Measurements from ENCODE around the gene DLST.

DLST gene

DNA sequence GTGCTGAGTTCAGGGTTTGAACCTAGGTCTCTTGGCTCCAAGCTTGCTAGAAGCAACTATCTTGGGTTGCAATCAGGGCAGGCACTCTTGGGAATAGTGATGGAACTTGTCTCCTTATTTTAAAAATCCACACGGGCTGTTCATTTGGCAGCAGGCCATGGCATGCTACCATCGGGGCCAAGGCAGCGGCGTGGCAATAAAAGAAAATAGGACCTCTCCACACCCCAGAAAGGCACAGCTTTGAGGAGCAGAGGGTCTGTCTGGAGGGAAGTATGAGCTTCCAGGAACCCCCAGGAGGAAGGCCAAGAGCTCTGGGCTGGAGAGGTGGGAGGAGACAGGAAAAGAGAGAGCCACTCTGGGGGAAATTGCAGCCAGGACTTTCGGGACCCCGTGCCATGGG, 26.0 kb downstream of the DLST start:
- Histone ChIP-seq H3K4me3 (ENCODE audit: low read length in 2 of 2) (no peak overlapping the region), H3K9ac (ENCODE audit: low read depth in 1 of 2, low read length in 2 of 2) (no peak overlapping the region), H3K36me3 (ENCODE audit: control insufficient read depth in 2 of 2, insufficient read depth in 2 of 2, low read length in 2 of 2) (peaks cover 5 to 14% of the 10 kb centered on the region in 2 donors), H3K27me3 (ENCODE audit: control insufficient read depth in 2 of 2, insufficient read depth in 2 of 2, low read length in 2 of 2) (no peaks in the 10 kb centered on the region), H3K4me1 (ENCODE audit: control insufficient read depth in 2 of 2, insufficient read depth in 2 of 2, low read length in 2 of 2) (peaks cover 6 to 15% of the 10 kb centered on the region in 2 donors), H3K9me3 (ENCODE audit: control insufficient read depth in 2 of 2, low read length in 2 of 2) (no peaks in the 10 kb centered on the region), H3K27ac (ENCODE audit: low read depth in 2 of 2, low read length in 2 of 2) (no peak overlapping the region)

- Histone ChIP-seq H3K27ac (ENCODE audit: low read depth in 2 of 2, low read length in 2 of 2) (no peak overlapping the region), H3K9ac (ENCODE audit: low read depth in 1 of 2, low read length in 2 of 2) (no peak overlapping the region), H3K4me1 (ENCODE audit: control insufficient read depth in 2 of 2, insufficient read depth in 2 of 2, low read length in 2 of 2) (peaks cover 6 to 15% of the 10 kb centered on the region in 2 donors), H3K27me3 (ENCODE audit: control insufficient read depth in 2 of 2, insufficient read depth in 2 of 2, low read length in 2 of 2) (no peaks in the 10 kb centered on the region), H3K36me3 (ENCODE audit: control insufficient read depth in 2 of 2, insufficient read depth in 2 of 2, low read length in 2 of 2) (peaks cover 0 to 8% of the 10 kb centered on the region in 2 donors), H3K4me3 (ENCODE audit: low read length in 2 of 2) (no peak overlapping the region), H3K9me3 (ENCODE audit: control insufficient read depth in 2 of 2, low read length in 2 of 2) (no peaks in the 10 kb centered on the region)
Measured at GRCh38 chr14:74908861-74909341, 27.2 kb downstream of the DLST start.

DNA sequence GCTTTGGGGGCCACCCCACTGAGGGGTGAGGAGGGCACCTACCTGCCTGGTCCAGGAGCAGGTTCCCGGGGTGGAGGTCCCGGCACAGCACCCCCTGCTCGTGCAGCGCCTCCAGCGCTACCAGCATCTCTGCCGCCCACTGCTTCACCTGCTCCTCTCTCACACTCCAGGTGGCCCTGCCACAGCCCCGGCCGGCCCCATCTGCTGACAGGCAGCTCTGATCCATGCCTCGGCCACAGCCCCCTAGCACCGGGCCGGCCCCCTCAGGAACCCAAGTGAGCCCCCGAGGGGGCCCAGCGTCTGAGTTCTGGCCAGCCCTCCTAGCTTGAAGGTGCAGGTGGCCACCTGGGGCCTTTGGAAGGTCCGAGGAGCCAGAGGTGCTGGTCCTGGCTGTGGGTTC, 27.8 kb downstream of the DLST start:
- Histone ChIP-seq H3K4me3 (ENCODE audit: low read length in 2 of 2) (no peak overlapping the region), H3K27me3 (ENCODE audit: control insufficient read depth in 2 of 2, insufficient read depth in 2 of 2, low read length in 2 of 2) (no peaks in the 10 kb centered on the region), H3K27ac (ENCODE audit: low read depth in 2 of 2, low read length in 2 of 2) (no peak overlapping the region), H3K36me3 (ENCODE audit: control insufficient read depth in 2 of 2, insufficient read depth in 2 of 2, low read length in 2 of 2) (peaks cover 0 to 3% of the 10 kb centered on the region in 2 donors), H3K9ac (ENCODE audit: low read depth in 1 of 2, low read length in 2 of 2) (no peak overlapping the region), H3K9me3 (ENCODE audit: control insufficient read depth in 2 of 2, low read length in 2 of 2) (no peaks in the 10 kb centered on the region), H3K4me1 (ENCODE audit: control insufficient read depth in 2 of 2, insufficient read depth in 2 of 2, low read length in 2 of 2) (peaks cover 6 to 15% of the 10 kb centered on the region in 2 donors)

DNA sequence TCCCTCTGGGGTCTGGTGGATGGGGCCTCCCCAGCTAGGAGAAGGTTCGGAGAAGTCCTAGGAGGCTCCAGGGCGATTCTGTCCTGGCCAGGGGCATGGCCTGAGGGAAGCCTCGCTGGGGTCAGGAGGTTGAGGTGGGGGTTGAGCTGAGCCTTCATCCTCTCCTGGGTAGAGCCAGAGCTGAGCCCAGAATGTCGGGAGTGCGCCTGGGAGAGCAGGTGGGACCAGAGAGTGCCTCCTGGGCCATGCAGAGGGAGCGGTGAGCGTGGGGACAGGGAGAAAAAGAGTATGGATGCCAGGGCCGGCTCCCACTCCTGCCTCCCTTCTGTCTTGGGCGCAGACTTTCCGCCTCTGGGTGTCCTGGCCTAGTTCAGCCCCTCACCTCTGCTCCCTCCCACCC, 28.2 kb downstream of the DLST start:
- Histone ChIP-seq H3K36me3 (ENCODE audit: control insufficient read depth in 2 of 2, insufficient read depth in 2 of 2, low read length in 2 of 2) (no peaks in the 10 kb centered on the region), H3K9me3 (ENCODE audit: control insufficient read depth in 2 of 2, low read length in 2 of 2) (no peaks in the 10 kb centered on the region), H3K4me1 (ENCODE audit: control insufficient read depth in 2 of 2, insufficient read depth in 2 of 2, low read length in 2 of 2) (peaks cover 6 to 15% of the 10 kb centered on the region in 2 donors), H3K27ac (ENCODE audit: low read depth in 2 of 2, low read length in 2 of 2) (no peak overlapping the region), H3K4me3 (ENCODE audit: low read length in 2 of 2) (no peak overlapping the region), H3K9ac (ENCODE audit: low read depth in 1 of 2, low read length in 2 of 2) (no peak overlapping the region), H3K27me3 (ENCODE audit: control insufficient read depth in 2 of 2, insufficient read depth in 2 of 2, low read length in 2 of 2) (no peaks in the 10 kb centered on the region)

GRCh38 chr14:74910556-74910955, 28.8 kb downstream of the DLST start:
- no peaks in the 10 kb centered on the region for H3K36me3 ChIP-seq (ENCODE audit: control insufficient read depth in 2 of 2, insufficient read depth in 2 of 2, low read length in 2 of 2)
- peaks cover 6 to 15% of the 10 kb centered on the region in 2 donors for H3K4me1 ChIP-seq (ENCODE audit: control insufficient read depth in 2 of 2, insufficient read depth in 2 of 2, low read length in 2 of 2)
- H3K27ac ChIP-seq (ENCODE audit: low read depth in 2 of 2, low read length in 2 of 2) = peak overlapping the region; percentile 47 to 48
- H3K27me3 ChIP-seq (ENCODE audit: control insufficient read depth in 2 of 2, insufficient read depth in 2 of 2, low read length in 2 of 2) = no peaks in the 10 kb centered on the region
- peak overlapping the region; percentile 33 to 69 for H3K4me3 ChIP-seq (ENCODE audit: low read length in 2 of 2)
- H3K9me3 ChIP-seq (ENCODE audit: control insufficient read depth in 2 of 2, low read length in 2 of 2) = no peaks in the 10 kb centered on the region
- peak overlapping the region; percentile 41 to 55 for H3K9ac ChIP-seq (ENCODE audit: low read depth in 1 of 2, low read length in 2 of 2)

DNA sequence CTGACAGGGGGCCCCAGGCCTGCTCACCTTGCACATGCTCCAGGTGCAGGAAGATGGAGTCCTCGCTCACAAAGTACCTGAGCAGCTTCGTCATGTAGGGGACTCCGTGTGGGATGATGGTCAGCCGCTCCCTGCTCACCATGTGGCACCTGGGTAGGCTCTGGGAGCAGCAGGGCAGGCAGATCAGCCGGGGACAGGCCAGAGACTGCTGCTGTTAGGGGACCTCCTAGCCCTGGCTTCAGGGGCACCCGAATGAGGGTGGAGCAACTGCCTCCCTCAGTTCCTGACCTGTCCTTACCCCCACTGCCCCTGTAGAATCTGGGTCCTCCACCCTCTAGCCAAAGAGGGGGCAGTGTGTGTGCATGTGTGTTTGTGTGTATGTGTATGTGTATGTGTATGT, 29.5 kb downstream of the DLST start:
- Histone ChIP-seq H3K27ac (ENCODE audit: low read depth in 2 of 2, low read length in 2 of 2) (no peak overlapping the region), H3K4me3 (ENCODE audit: low read length in 2 of 2) (no peak overlapping the region), H3K27me3 (ENCODE audit: control insufficient read depth in 2 of 2, insufficient read depth in 2 of 2, low read length in 2 of 2) (no peaks in the 10 kb centered on the region), H3K4me1 (ENCODE audit: control insufficient read depth in 2 of 2, insufficient read depth in 2 of 2, low read length in 2 of 2) (peaks cover 4 to 15% of the 10 kb centered on the region in 2 donors), H3K36me3 (ENCODE audit: control insufficient read depth in 2 of 2, insufficient read depth in 2 of 2, low read length in 2 of 2) (no peaks in the 10 kb centered on the region), H3K9me3 (ENCODE audit: control insufficient read depth in 2 of 2, low read length in 2 of 2) (no peaks in the 10 kb centered on the region), H3K9ac (ENCODE audit: low read depth in 1 of 2, low read length in 2 of 2) (no peak overlapping the region)

DNA sequence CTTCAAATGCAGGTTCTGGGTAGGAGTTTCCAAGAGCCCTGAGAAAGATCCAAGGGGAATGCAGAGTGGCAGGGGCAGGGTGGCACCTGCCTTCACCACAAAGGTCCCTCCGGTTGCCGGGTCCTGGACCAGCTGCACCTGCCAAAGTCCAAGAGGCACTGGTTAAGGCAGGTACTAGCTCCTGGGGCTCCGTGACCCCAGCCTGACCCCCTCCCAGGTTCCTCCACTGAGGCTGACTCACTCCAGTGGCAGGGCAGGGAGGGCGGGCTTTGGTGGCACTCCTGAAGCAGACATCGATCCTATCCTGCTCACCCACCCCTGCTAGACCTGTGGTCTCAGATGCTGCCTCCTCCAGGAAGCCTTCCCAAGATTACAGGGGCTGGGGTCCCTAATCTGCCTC, 30.0 kb downstream of the DLST start:
- Histone ChIP-seq H3K9ac (ENCODE audit: low read depth in 1 of 2, low read length in 2 of 2) (no peak overlapping the region), H3K27me3 (ENCODE audit: control insufficient read depth in 2 of 2, insufficient read depth in 2 of 2, low read length in 2 of 2) (no peaks in the 10 kb centered on the region), H3K9me3 (ENCODE audit: control insufficient read depth in 2 of 2, low read length in 2 of 2) (no peaks in the 10 kb centered on the region), H3K4me3 (ENCODE audit: low read length in 2 of 2) (no peak overlapping the region), H3K4me1 (ENCODE audit: control insufficient read depth in 2 of 2, insufficient read depth in 2 of 2, low read length in 2 of 2) (peaks cover 4 to 14% of the 10 kb centered on the region in 2 donors), H3K36me3 (ENCODE audit: control insufficient read depth in 2 of 2, insufficient read depth in 2 of 2, low read length in 2 of 2) (no peaks in the 10 kb centered on the region), H3K27ac (ENCODE audit: low read depth in 2 of 2, low read length in 2 of 2) (no peak overlapping the region)

DNA sequence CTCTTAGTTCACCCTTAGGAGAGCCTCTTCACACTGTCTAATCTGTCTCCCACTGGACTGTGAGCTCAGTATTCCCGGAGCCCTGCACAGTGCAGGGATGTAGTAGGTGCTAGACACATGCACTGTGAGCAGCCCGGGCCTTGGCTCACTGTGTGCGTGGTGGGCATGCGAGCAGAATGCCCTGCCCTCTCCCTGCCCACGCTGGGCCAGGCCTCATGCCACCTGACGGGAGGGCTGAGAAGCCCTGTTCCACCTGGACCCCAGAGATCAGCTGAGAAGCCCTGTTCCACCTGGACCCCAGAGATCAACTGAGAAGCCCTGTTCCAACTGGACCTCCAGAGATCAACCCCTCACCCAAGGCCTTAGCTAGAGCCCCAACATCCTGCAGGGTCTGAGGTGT, 30.4 kb downstream of the DLST start:
- H3K9me3 ChIP-seq (ENCODE audit: control insufficient read depth in 2 of 2, low read length in 2 of 2) = no peaks in the 10 kb centered on the region

GRCh38 chr14:74912801-74913200, 31.1 kb downstream of the DLST start:
- H3K9me3 ChIP-seq (ENCODE audit: control insufficient read depth in 2 of 2, low read length in 2 of 2) = no peaks in the 10 kb centered on the region
- H3K27ac ChIP-seq (ENCODE audit: low read depth in 2 of 2, low read length in 2 of 2) = no peak overlapping the region
- H3K9ac ChIP-seq (ENCODE audit: low read depth in 1 of 2, low read length in 2 of 2) = no peak overlapping the region
- H3K36me3 ChIP-seq (ENCODE audit: control insufficient read depth in 2 of 2, insufficient read depth in 2 of 2, low read length in 2 of 2) = no peaks in the 10 kb centered on the region
- H3K4me3 ChIP-seq (ENCODE audit: low read length in 2 of 2) = no peak overlapping the region
- H3K27me3 ChIP-seq (ENCODE audit: control insufficient read depth in 2 of 2, insufficient read depth in 2 of 2, low read length in 2 of 2) = no peaks in the 10 kb centered on the region
- peaks cover 0 to 3% of the 10 kb centered on the region in 2 donors for H3K4me1 ChIP-seq (ENCODE audit: control insufficient read depth in 2 of 2, insufficient read depth in 2 of 2, low read length in 2 of 2)

More for the DNA sequence above, 30.4 kb downstream of the DLST start:
- no peak overlapping the region for H3K4me3 ChIP-seq (ENCODE audit: low read length in 2 of 2)
- no peak overlapping the region for H3K27ac ChIP-seq (ENCODE audit: low read depth in 2 of 2, low read length in 2 of 2)
- no peaks in the 10 kb centered on the region for H3K36me3 ChIP-seq (ENCODE audit: control insufficient read depth in 2 of 2, insufficient read depth in 2 of 2, low read length in 2 of 2)
- H3K4me1 ChIP-seq (ENCODE audit: control insufficient read depth in 2 of 2, insufficient read depth in 2 of 2, low read length in 2 of 2) = peaks cover 4 to 10% of the 10 kb centered on the region in 2 donors
- H3K27me3 ChIP-seq (ENCODE audit: control insufficient read depth in 2 of 2, insufficient read depth in 2 of 2, low read length in 2 of 2) = no peaks in the 10 kb centered on the region
- H3K9ac ChIP-seq (ENCODE audit: low read depth in 1 of 2, low read length in 2 of 2) = no peak overlapping the region

GRCh38 chr14:74913393-74913910, 31.7 kb downstream of the DLST start:
- Histone ChIP-seq H3K4me1 (ENCODE audit: control insufficient read depth in 2 of 2, insufficient read depth in 2 of 2, low read length in 2 of 2) (no peaks in the 10 kb centered on the region), H3K9me3 (ENCODE audit: control insufficient read depth in 2 of 2, low read length in 2 of 2) (no peaks in the 10 kb centered on the region), H3K4me3 (ENCODE audit: low read length in 2 of 2) (no peak overlapping the region), H3K27ac (ENCODE audit: low read depth in 2 of 2, low read length in 2 of 2) (no peak overlapping the region), H3K36me3 (ENCODE audit: control insufficient read depth in 2 of 2, insufficient read depth in 2 of 2, low read length in 2 of 2) (no peaks in the 10 kb centered on the region), H3K27me3 (ENCODE audit: control insufficient read depth in 2 of 2, insufficient read depth in 2 of 2, low read length in 2 of 2) (no peaks in the 10 kb centered on the region), H3K9ac (ENCODE audit: low read depth in 1 of 2, low read length in 2 of 2) (no peak overlapping the region)
